Liver (tissue), 3 donors: ENCODE measurements around the gene ZDHHC18.

Experiments
- CTCF ChIP-seq: fragments of 150-350 bp; IDR thresholded peaks from 2 replicates; pipeline ENCODE4 v1.5.1; 2017; ENCODE audit warnings: improper control_type of control experiment, low read depth, low read length; ENCODE audit not compliant: missing input control
- EGR1 ChIP-seq, 2 donors: IDR thresholded peaks; 2 replicates each; pipeline ENCODE4 v1.6.1; 2016 to 2018; ENCODE audit warnings: antibody characterized with exemption in 2 of 2, low read depth in 2 of 2
- GABPA ChIP-seq, 2 donors: IDR thresholded peaks in 1 of 2; conservative IDR thresholded peaks in 1 of 2; 2 replicates each; pipeline ENCODE4 v1.6.1; 2016; ENCODE audit warnings: antibody characterized with exemption in 2 of 2, mild to moderate bottlenecking in 1 of 2, moderate library complexity in 1 of 2
- HNF4A ChIP-seq, 2 donors: conservative IDR thresholded peaks; 2 replicates each; pipeline ENCODE4 v1.6.1; 2016; ENCODE audit warnings: antibody characterized with exemption in 2 of 2, mild to moderate bottlenecking in 2 of 2
- MAX ChIP-seq: IDR thresholded peaks from 2 replicates; pipeline ENCODE4 v1.6.1; 2016; ENCODE audit warnings: antibody characterized with exemption
- NR2F2 ChIP-seq: IDR thresholded peaks from 2 replicates; pipeline ENCODE4 v1.6.1; 2016; ENCODE audit warnings: antibody characterized with exemption
- RAD21 ChIP-seq, 2 donors: IDR thresholded peaks; 2 replicates each; pipeline ENCODE4 v1.6.1; 2016; ENCODE audit warnings: antibody characterized with exemption in 2 of 2, mild to moderate bottlenecking in 2 of 2
- REST ChIP-seq: IDR thresholded peaks from 2 replicates; pipeline ENCODE4 v1.6.1; 2016; ENCODE audit warnings: antibody characterized with exemption, mild to moderate bottlenecking
- SP1 ChIP-seq: IDR thresholded peaks from 2 replicates; pipeline ENCODE4 v1.6.1; 2018; ENCODE audit warnings: antibody characterized with exemption, mild to moderate bottlenecking
- donor health status: healthy.
- donor health status: healthy.

GRCh38 chr1:26861286-26861701 lies 34.8 kb downstream of the ZDHHC18 start:
- TF ChIP-seq CTCF: no peak
- no peak for TF ChIP-seq NR2F2
- no peak for TF ChIP-seq MAX
- TF ChIP-seq GABPA (IDR thresholded peaks at IDR 0.05 in 1 of 2, conservative IDR thresholded peaks at IDR 0.05 in 1 of 2): no peak
- no peak for TF ChIP-seq SP1
- no peak for TF ChIP-seq EGR1 (IDR thresholded peaks at IDR 0.05; ENCODE audit: low read depth in 2 of 2)
- no peak for TF ChIP-seq RAD21 (IDR thresholded peaks at IDR 0.05)
- no peak for TF ChIP-seq REST
- TF ChIP-seq HNF4A (conservative IDR thresholded peaks at IDR 0.05): no peak
